Fibroblast of the aortic adventitia (primary cell): ENCODE measurements around the gene SLC22A17. TPM values are rescaled to one million over a fixed set of nuclear protein-coding genes. Genes with fewer than 3 reads are reported as not detected.

Experiments
- DNase-seq: peaks from one replicate; pipeline ENCODE4 v3.0.0-alpha.2; 2010; ENCODE audit warnings: low read depth
- H3K4me3 ChIP-seq: 2 replicates; pipeline ENCODE4 v1.5.1; 2011; ENCODE audit warnings: low read depth, mild to moderate bottlenecking, control low read depth, low read length, moderate library complexity
- total RNA-seq: library from RNA; depleted of rRNA; stranded (reverse); fragments of >200 nt; gene quantifications from 2 replicates; pipeline ENCODE4 v1.2.3, GENCODE V29; 2012; ENCODE audit warnings: low replicate concordance
- TF ChIP-seq, protein P1 (sequence below): IDR thresholded peaks from 2 replicates; pipeline ENCODE4 v1.5.1; 2011; ENCODE audit warnings: mild to moderate bottlenecking, low read length, control low read depth, inconsistent platforms; ENCODE audit not compliant: insufficient read depth

The SLC22A17 gene
- total RNA-seq, 1 donor: 13.4 TPM

DNA sequence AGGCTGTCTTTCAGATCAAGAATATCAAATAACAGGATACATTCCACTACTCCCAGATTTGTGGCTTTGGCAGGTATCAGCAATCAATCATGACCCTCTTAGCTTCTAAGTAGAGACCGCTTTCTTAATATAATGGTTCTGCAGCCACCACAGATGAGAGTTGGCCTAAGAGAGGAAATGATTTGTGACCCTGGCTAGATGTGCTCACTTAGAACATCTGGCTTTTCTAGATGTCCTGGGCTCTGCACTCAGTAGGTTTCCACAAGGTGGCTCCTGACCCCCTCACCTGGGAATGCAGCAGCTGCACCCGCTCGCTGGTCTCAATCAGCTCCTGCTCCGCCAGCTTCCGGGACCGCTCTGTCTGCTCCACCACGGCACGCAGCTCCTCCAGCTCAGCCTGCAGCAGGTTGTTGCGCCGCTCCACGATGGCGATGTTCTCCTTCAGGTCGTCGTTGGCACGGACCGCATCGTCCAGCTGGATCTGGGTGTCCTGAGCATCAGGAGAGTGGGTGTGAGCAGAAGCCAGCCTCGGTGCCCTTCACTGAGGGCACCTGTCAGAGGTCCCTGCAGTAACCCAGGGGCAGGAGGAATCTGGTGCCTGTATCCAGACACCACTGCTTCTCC is 33.1 kb upstream of the SLC22A17 start:
- TF ChIP-seq, protein P1, sequence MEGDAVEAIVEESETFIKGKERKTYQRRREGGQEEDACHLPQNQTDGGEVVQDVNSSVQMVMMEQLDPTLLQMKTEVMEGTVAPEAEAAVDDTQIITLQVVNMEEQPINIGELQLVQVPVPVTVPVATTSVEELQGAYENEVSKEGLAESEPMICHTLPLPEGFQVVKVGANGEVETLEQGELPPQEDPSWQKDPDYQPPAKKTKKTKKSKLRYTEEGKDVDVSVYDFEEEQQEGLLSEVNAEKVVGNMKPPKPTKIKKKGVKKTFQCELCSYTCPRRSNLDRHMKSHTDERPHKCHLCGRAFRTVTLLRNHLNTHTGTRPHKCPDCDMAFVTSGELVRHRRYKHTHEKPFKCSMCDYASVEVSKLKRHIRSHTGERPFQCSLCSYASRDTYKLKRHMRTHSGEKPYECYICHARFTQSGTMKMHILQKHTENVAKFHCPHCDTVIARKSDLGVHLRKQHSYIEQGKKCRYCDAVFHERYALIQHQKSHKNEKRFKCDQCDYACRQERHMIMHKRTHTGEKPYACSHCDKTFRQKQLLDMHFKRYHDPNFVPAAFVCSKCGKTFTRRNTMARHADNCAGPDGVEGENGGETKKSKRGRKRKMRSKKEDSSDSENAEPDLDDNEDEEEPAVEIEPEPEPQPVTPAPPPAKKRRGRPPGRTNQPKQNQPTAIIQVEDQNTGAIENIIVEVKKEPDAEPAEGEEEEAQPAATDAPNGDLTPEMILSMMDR: no peak
- no peak for DNase-seq

DNA sequence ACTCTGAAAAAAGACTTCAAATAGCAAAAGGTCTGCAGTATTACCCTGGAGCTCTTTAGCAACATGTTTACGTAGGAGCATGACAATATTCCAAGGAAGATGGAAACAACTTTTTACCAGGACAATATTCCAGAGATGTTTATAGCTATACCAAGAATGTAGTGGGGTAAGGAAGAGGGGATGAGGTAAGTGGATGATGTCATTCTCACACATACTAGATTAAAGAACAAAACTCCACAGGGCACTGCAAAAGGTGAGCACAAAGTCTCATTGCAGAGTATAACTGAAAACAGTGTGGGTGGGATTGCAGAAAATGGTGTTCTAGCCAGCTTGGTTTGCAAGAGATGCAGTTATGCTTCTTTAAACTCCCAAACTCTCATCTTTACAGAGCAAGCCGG is 32.6 kb upstream of the SLC22A17 start:
- TF ChIP-seq, protein P1: no peak
- no peak overlapping the region for H3K4me3 ChIP-seq
- no peak for DNase-seq

More for the DNA sequence above, 33.1 kb upstream of the SLC22A17 start:
- no peak overlapping the region for H3K4me3 ChIP-seq

DNA sequence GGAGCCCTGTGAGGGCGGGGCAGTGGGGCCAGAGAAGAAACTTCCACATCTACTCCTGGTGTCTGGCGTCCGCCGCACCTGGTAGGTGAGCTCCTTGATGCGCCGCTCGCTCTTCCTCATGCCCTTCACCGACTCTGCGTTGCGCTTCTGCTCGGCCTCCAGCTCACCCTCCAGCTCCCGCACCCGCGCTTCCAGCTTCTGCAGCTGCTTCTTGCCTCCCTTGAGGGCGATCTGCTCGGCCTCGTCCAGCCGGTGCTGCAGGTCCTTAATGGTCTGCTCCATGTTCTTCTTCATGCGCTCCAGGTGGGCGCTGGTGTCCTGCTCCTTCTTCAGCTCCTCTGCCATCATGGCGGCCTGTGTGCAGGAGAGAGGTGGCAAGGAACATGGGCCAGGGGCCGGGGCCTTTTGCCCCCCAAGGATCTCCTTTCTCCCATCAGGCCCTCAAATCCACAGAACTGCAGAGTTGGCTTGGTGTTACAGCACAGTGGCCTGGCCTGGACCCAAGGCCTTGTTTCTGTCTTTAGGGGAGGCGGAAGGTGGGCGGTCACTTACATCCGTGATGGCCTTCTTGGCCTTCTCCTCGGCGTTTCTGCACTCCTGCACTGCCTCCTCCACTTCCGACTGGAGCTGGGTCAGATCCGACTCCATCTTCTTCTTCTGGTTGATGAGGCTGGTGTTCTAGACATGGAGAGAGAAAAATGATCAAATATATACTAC is 31.8 kb upstream of the SLC22A17 start:
- DNase-seq: no peak
- TF ChIP-seq, protein P1: no peak
- H3K4me3 ChIP-seq: no peak overlapping the region

DNA sequence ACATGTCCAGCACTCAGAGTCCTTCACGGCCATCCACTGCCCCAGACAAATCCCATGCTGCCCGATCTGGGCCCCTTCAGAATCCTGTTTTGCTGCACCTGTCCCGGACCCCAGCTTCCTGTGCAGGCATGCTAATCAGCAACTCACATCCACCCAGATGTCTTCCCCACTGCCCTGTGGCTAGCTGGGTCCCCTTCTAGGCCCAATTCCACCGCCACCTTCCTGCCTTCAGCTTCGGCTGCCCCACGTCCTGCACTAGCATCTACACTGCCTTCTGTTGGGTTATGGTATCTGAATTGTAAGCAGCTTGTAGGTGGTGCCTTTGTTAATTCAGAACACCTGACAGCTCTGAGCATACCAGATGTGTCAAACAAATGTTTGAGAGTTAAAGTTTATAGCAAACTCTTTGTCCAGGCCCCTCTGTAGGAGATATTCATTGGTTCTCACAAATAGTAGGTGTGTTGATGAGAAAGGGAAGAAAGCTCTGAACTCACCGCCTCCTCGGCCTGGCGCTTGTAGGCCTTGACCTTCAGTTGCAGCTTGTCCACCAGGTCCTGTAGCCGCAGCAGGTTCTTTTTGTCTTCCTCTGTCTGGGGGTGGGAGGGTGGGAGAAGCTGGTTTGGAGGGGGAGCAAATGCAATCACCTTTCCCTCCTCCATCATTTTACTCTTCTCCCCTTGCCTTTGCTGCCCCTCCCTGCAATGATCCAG is 30.2 kb upstream of the SLC22A17 start:
- no peak overlapping the region for H3K4me3 ChIP-seq
- DNase-seq: no peak
- TF ChIP-seq, protein P1: no peak

DNA sequence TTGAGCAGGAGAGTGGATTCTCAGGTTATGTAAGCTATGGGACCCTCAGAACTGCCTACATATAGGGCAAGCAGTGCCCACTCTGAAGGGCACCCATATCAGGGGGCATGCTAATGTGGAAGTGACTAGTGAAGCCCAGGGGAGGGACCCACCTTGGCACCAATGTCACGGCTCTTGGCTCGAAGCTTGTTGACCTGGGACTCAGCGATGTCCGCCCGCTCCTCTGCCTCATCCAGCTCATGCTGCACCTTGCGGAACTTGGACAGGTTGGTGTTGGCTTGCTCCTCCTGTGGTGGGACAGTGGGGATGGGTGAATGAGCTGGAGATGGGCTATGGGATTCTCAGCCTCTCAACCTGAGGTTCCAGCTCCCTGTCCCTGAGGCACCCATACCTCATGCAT is 29.6 kb upstream of the SLC22A17 start:
- DNase-seq: no peak
- no peak overlapping the region for H3K4me3 ChIP-seq
- TF ChIP-seq, protein P1: no peak

DNA sequence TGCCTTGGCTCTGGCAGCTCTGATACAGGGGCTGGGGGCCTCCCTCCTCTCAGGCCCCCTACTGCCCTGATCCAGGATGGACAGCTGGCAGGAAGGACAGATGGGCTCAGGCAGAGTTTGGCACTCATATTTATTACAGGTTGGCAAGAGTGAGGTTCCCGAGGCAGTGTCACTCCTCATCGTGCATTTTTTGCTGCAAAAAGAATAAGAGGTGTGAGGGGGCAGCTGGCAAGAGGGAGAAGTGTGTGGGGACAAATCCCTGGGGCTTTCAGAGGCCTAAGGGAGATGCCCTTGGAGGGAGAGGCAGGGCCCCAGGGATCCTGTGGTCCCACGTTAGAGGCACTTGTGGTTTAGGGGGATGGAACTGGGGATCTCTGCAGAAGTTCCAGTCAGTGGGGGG is 29.2 kb upstream of the SLC22A17 start:
- DNase-seq: no peak
- H3K4me3 ChIP-seq: no peak overlapping the region
- TF ChIP-seq, protein P1: no peak
